NB4 (cell line): ENCODE measurements around the gene SCGB3A1.

Experiments used
- POLR2A ChIP-seq: IDR thresholded peaks from 2 replicates; pipeline ENCODE4 v1.6.1; 2011; ENCODE audit warnings: mild to moderate bottlenecking; ENCODE audit not compliant: insufficient read length; ENCODE audit errors: extremely low read depth
- TF ChIP-seq, protein P1 (sequence below): IDR thresholded peaks from one replicate; pipeline ENCODE4 v1.5.1; 2012; ENCODE audit warnings: low read depth, low read length
- TF ChIP-seq, protein P2 (sequence below): IDR thresholded peaks from 2 replicates; pipeline ENCODE4 v1.6.1; 2011; ENCODE audit warnings: low read depth, low read length

DNA sequence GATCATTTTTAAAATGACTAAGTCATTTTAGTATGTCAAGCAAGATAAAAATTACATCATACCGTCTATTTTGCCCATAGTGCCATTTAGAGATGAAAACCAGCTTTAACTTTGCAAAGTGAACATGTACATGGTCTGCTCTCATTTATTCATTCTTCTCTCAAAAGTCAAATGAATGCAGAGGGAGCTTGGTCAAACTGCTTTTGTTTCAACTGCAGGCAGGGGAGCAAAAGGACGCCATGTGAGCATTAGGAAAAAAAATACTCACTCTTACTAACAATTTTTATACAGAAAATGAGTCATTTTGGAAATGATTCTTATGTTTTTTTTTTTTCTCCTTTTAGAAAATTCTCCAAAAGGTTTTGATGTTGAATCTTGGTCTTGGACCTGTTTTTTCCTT, 15.7 kb downstream of the SCGB3A1 start:
- TF ChIP-seq, protein P1, sequence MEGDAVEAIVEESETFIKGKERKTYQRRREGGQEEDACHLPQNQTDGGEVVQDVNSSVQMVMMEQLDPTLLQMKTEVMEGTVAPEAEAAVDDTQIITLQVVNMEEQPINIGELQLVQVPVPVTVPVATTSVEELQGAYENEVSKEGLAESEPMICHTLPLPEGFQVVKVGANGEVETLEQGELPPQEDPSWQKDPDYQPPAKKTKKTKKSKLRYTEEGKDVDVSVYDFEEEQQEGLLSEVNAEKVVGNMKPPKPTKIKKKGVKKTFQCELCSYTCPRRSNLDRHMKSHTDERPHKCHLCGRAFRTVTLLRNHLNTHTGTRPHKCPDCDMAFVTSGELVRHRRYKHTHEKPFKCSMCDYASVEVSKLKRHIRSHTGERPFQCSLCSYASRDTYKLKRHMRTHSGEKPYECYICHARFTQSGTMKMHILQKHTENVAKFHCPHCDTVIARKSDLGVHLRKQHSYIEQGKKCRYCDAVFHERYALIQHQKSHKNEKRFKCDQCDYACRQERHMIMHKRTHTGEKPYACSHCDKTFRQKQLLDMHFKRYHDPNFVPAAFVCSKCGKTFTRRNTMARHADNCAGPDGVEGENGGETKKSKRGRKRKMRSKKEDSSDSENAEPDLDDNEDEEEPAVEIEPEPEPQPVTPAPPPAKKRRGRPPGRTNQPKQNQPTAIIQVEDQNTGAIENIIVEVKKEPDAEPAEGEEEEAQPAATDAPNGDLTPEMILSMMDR = no peak
- no peak for TF ChIP-seq POLR2A
- TF ChIP-seq, protein P2, sequence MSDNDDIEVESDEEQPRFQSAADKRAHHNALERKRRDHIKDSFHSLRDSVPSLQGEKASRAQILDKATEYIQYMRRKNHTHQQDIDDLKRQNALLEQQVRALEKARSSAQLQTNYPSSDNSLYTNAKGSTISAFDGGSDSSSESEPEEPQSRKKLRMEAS = no peak
